ENCODE data around the gene CAV2. TPM values are rescaled to one million over a fixed set of nuclear protein-coding genes. Genes with fewer than 3 reads are reported as not detected.
A peak's percentile ranks its signal among the peaks of the same experiment; 100 is the strongest.

CAV2 gene
- total and polyA plus RNA-seq, 9 of the 15 experiments (the other 6 are each of a cell fraction or from before 2014, with no cell fraction given) = 16.1 to 137 (median 38.3) TPM

GRCh38 chr7:116499168-116500077, at the start of gene CAV2 (continued):
- TF ChIP-seq, protein P1, sequence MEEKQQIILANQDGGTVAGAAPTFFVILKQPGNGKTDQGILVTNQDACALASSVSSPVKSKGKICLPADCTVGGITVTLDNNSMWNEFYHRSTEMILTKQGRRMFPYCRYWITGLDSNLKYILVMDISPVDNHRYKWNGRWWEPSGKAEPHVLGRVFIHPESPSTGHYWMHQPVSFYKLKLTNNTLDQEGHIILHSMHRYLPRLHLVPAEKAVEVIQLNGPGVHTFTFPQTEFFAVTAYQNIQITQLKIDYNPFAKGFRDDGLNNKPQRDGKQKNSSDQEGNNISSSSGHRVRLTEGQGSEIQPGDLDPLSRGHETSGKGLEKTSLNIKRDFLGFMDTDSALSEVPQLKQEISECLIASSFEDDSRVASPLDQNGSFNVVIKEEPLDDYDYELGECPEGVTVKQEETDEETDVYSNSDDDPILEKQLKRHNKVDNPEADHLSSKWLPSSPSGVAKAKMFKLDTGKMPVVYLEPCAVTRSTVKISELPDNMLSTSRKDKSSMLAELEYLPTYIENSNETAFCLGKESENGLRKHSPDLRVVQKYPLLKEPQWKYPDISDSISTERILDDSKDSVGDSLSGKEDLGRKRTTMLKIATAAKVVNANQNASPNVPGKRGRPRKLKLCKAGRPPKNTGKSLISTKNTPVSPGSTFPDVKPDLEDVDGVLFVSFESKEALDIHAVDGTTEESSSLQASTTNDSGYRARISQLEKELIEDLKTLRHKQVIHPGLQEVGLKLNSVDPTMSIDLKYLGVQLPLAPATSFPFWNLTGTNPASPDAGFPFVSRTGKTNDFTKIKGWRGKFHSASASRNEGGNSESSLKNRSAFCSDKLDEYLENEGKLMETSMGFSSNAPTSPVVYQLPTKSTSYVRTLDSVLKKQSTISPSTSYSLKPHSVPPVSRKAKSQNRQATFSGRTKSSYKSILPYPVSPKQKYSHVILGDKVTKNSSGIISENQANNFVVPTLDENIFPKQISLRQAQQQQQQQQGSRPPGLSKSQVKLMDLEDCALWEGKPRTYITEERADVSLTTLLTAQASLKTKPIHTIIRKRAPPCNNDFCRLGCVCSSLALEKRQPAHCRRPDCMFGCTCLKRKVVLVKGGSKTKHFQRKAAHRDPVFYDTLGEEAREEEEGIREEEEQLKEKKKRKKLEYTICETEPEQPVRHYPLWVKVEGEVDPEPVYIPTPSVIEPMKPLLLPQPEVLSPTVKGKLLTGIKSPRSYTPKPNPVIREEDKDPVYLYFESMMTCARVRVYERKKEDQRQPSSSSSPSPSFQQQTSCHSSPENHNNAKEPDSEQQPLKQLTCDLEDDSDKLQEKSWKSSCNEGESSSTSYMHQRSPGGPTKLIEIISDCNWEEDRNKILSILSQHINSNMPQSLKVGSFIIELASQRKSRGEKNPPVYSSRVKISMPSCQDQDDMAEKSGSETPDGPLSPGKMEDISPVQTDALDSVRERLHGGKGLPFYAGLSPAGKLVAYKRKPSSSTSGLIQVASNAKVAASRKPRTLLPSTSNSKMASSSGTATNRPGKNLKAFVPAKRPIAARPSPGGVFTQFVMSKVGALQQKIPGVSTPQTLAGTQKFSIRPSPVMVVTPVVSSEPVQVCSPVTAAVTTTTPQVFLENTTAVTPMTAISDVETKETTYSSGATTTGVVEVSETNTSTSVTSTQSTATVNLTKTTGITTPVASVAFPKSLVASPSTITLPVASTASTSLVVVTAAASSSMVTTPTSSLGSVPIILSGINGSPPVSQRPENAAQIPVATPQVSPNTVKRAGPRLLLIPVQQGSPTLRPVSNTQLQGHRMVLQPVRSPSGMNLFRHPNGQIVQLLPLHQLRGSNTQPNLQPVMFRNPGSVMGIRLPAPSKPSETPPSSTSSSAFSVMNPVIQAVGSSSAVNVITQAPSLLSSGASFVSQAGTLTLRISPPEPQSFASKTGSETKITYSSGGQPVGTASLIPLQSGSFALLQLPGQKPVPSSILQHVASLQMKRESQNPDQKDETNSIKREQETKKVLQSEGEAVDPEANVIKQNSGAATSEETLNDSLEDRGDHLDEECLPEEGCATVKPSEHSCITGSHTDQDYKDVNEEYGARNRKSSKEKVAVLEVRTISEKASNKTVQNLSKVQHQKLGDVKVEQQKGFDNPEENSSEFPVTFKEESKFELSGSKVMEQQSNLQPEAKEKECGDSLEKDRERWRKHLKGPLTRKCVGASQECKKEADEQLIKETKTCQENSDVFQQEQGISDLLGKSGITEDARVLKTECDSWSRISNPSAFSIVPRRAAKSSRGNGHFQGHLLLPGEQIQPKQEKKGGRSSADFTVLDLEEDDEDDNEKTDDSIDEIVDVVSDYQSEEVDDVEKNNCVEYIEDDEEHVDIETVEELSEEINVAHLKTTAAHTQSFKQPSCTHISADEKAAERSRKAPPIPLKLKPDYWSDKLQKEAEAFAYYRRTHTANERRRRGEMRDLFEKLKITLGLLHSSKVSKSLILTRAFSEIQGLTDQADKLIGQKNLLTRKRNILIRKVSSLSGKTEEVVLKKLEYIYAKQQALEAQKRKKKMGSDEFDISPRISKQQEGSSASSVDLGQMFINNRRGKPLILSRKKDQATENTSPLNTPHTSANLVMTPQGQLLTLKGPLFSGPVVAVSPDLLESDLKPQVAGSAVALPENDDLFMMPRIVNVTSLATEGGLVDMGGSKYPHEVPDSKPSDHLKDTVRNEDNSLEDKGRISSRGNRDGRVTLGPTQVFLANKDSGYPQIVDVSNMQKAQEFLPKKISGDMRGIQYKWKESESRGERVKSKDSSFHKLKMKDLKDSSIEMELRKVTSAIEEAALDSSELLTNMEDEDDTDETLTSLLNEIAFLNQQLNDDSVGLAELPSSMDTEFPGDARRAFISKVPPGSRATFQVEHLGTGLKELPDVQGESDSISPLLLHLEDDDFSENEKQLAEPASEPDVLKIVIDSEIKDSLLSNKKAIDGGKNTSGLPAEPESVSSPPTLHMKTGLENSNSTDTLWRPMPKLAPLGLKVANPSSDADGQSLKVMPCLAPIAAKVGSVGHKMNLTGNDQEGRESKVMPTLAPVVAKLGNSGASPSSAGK (IDR thresholded peaks at IDR 0.05) = peak; percentile 89
- TF ChIP-seq RCOR1 (IDR thresholded peaks at IDR 0.05; ENCODE audit: borderline replicate concordance in 1 of 2, low read depth in 2 of 2, low read length in 2 of 2) (no peak; a peak in 1 of 4 replicates), CCNT2 (IDR thresholded peaks at IDR 0.05; ENCODE audit: borderline replicate concordance, extremely low read depth, insufficient read length, low read depth, low read length) (peak; percentile 69), NR4A1 (CRISPR knock-in tag; IDR thresholded peaks at IDR 0.05) (0 out of 2 replicates have a peak, but pooled peaks have one; percentile 30), NR4A1 (tag; IDR thresholded peaks at IDR 0.05) (0 out of 2 replicates have a peak, but pooled peaks have one; percentile 31), CBX5 (IDR thresholded peaks at IDR 0.05; ENCODE audit: borderline replicate concordance, low read depth) (no peak), SIN3A (IDR thresholded peaks at IDR 0.05; ENCODE audit: borderline replicate concordance in 2 of 2, control insufficient read depth in 1 of 2, low read depth in 2 of 2, low read length in 2 of 2) (peak in 1 of 2 experiments; percentile 57; a peak in 2 of 4 replicates), JUND (IDR thresholded peaks at IDR 0.05; ENCODE audit: borderline replicate concordance, low read depth, low read length) (no peak), JUND (tag; IDR thresholded peaks at IDR 0.05; ENCODE audit: borderline replicate concordance, low read depth, low read length) (peak; percentile 29; the same call in 1 of the 3 replicates), NFRKB (IDR thresholded peaks at IDR 0.05; ENCODE audit: low read depth) (no peak), FOSL1 (tag; conservative IDR thresholded peaks at IDR 0.05) (0 out of 2 replicates have a peak, but pooled peaks have one; percentile 38), CREB1 (IDR thresholded peaks at IDR 0.05) (0 out of 2 replicates have a peak, but pooled peaks have one; percentile 19), CREB1 (CRISPR knock-in tag; IDR thresholded peaks at IDR 0.05) (no peak), HCFC1 (IDR thresholded peaks at IDR 0.05; ENCODE audit: low read depth, low read length) (0 out of 2 replicates have a peak, but pooled peaks have one; percentile 5), MAX (CRISPR knock-in tag; IDR thresholded peaks at IDR 0.05) (peak; percentile 61)

All from K562 (cell line).